HG02870 (cell line): Measurements from ENCODE around the gene EP400.

ENCODE experiments used
- ATAC-seq: cut with Tn5 transposase; IDR thresholded peaks from one replicate; pipeline ENCODE4 v1.9.1; 2021; ENCODE audit warnings: mild to moderate bottlenecking, moderate library complexity; ENCODE audit not compliant: unreplicated experiment

Gene EP400

GRCh38 chr12:132015686-132016430 is 66.1 kb downstream of the EP400 start:
- no peak for ATAC-seq

- no peak for ATAC-seq
Measured at GRCh38 chr12:132018193-132018916, 68.6 kb downstream of the EP400 start.

- ATAC-seq = no peak
Measured at GRCh38 chr12:132019891-132020290, 70.1 kb downstream of the EP400 start.

- no peak for ATAC-seq
Measured at GRCh38 chr12:132020292-132020691, 70.5 kb downstream of the EP400 start.

- no peak for ATAC-seq
Measured at GRCh38 chr12:132021031-132021871, 71.5 kb downstream of the EP400 start.

GRCh38 chr12:132021965-132022364 is 72.2 kb downstream of the EP400 start:
- no peak for ATAC-seq

- ATAC-seq = no peak
Measured at GRCh38 chr12:132023658-132024057, 73.9 kb downstream of the EP400 start.

- no peak for ATAC-seq
Measured at GRCh38 chr12:132024758-132025157, 75.0 kb downstream of the EP400 start.

GRCh38 chr12:132025526-132025925 is 75.8 kb downstream of the EP400 start:
- ATAC-seq = no peak

- ATAC-seq = no peak
Measured at GRCh38 chr12:132026061-132026795, 76.5 kb downstream of the EP400 start.

GRCh38 chr12:132026796-132027500 is 77.2 kb downstream of the EP400 start:
- ATAC-seq = no peak

- ATAC-seq = no peak
Measured at GRCh38 chr12:132027636-132028035, 77.9 kb downstream of the EP400 start.

GRCh38 chr12:132028111-132028510 is 78.4 kb downstream of the EP400 start:
- no peak for ATAC-seq

- ATAC-seq = no peak
Measured at GRCh38 chr12:132029503-132030300, 80.0 kb downstream of the EP400 start.

- no peak for ATAC-seq
Measured at GRCh38 chr12:132030367-132031038, 80.8 kb downstream of the EP400 start.

GRCh38 chr12:132033627-132034026 is 83.9 kb downstream of the EP400 start:
- ATAC-seq = no peak

- no peak for ATAC-seq
Measured at GRCh38 chr12:132036063-132036683, 86.4 kb downstream of the EP400 start.

GRCh38 chr12:132040906-132041606 is 91.3 kb downstream of the EP400 start:
- no peak for ATAC-seq
